Calu3 (cell line): ENCODE data around the gene GALNTL6. TPM values are rescaled to one million over a fixed set of nuclear protein-coding genes. Genes with fewer than 3 reads are reported as not detected.

Experiments used
- BruUV-seq: library from RNA; stranded (reverse); fragments of 400-500 nt; replicated peaks from 2 replicates; lab custom pipeline; 2021; lab: Mats Ljungman, UMichigan
- CTCF ChIA-PET: fragments of 300-600 bp; sonication (Branson Sonifier 250); formaldehyde crosslinking; loops from one replicate; lab custom pipeline; 2022; ENCODE audit warnings: antibody characterized with exemption; lab: Charles Lee
- DNase-seq: peaks from one replicate; pipeline ENCODE4 v3.0.0; 2022
- H3K27ac Mint-ChIP-seq: one replicate; pipeline ENCODE4 v1.8.0; 2022; ENCODE audit warnings: mixed read lengths; ENCODE audit not compliant: unreplicated experiment
- H3K27me3 Mint-ChIP-seq: one replicate; pipeline ENCODE4 v1.8.0; 2022; ENCODE audit warnings: mixed read lengths; ENCODE audit not compliant: unreplicated experiment
- H3K36me3 Mint-ChIP-seq: one replicate; pipeline ENCODE4 v1.8.0; 2022; ENCODE audit warnings: mild to moderate bottlenecking, moderate library complexity, mixed read lengths; ENCODE audit not compliant: insufficient read depth, unreplicated experiment
- H3K4me1 Mint-ChIP-seq: one replicate; pipeline ENCODE4 v1.8.0; 2022; ENCODE audit warnings: mild to moderate bottlenecking, low read depth, mixed read lengths; ENCODE audit not compliant: unreplicated experiment
- H3K4me3 Mint-ChIP-seq: one replicate; pipeline ENCODE4 v1.8.0; 2022; ENCODE audit warnings: mild to moderate bottlenecking, low read depth, moderate library complexity, mixed read lengths; ENCODE audit not compliant: unreplicated experiment
- H3K9me3 Mint-ChIP-seq: one replicate; pipeline ENCODE4 v1.8.0; 2022; ENCODE audit warnings: low read depth, mixed read lengths; ENCODE audit not compliant: unreplicated experiment
- CTCF ChIP-seq: fragments of 200-600 bp; IDR thresholded peaks from one replicate; pipeline ENCODE4 v1.8.0; 2022; ENCODE audit warnings: antibody characterized with exemption; ENCODE audit not compliant: unreplicated experiment
- intact Hi-C: fragments of 100-400 bp; cut with micrococcal nuclease; formaldehyde crosslinking; loops from one replicate; pipeline ENCODE4 v1.10.0; 2022; ENCODE audit not compliant: unreplicated experiment
- total RNA-seq: library from RNA; stranded (reverse); gene quantifications from 2 replicates; pipeline ENCODE4 v1.2.3, GENCODE V29; 2022

The GALNTL6 gene
- total RNA-seq, 1 experiment from 2014 or later = not detected

GRCh38 chr4:172142281-172142741 is 329.1 kb downstream of the GALNTL6 start:
- TF ChIP-seq CTCF = no peak
- intact Hi-C loops = no loop called here
- no peak overlapping the region for H3K4me3 Mint-ChIP-seq
- CTCF ChIA-PET = no interaction called here
- no peaks in the 10 kb centered on the region for H3K27me3 Mint-ChIP-seq
- H3K9me3 Mint-ChIP-seq = no peaks in the 10 kb centered on the region
- BruUV-seq = no TSS peak
- DNase-seq = no peak
- H3K4me1 Mint-ChIP-seq = peaks cover 9% of the 10 kb centered on the region
- H3K27ac Mint-ChIP-seq = no peak overlapping the region
- no peaks in the 10 kb centered on the region for H3K36me3 Mint-ChIP-seq

- DNase-seq = no peak
- CTCF ChIA-PET = no interaction called here
- H3K4me1 Mint-ChIP-seq = peaks cover 9% of the 10 kb centered on the region
- no peak overlapping the region for H3K4me3 Mint-ChIP-seq
- no peak overlapping the region for H3K27ac Mint-ChIP-seq
- H3K27me3 Mint-ChIP-seq = no peaks in the 10 kb centered on the region
- no peaks in the 10 kb centered on the region for H3K36me3 Mint-ChIP-seq
- no TSS peak for BruUV-seq
- TF ChIP-seq CTCF = no peak
- intact Hi-C loops = no loop called here
- no peaks in the 10 kb centered on the region for H3K9me3 Mint-ChIP-seq
Measured at GRCh38 chr4:172143605-172144314, 330.6 kb downstream of the GALNTL6 start.

DNA sequence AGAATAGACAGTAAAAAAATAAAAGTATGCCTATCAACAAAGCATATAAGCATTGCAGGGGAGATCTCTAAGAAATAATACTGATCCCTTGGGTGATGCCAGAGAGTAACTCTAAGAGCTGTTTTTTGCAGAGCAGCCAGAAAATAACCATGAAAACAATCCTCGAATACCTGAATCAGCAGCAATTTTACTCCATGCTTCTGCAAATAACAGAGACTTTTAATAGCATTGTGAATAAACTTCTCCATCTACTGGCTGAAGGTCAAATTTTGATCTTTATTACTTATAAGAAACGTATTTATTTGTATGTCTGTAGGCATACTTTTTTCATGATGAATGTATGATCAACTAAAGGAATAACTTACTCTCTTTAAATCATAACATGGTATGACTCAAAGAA is 334.5 kb downstream of the GALNTL6 start:
- no peak for TF ChIP-seq CTCF
- H3K27me3 Mint-ChIP-seq = no peaks in the 10 kb centered on the region
- H3K4me3 Mint-ChIP-seq = no peak overlapping the region
- no peak overlapping the region for H3K27ac Mint-ChIP-seq
- H3K4me1 Mint-ChIP-seq = peaks cover 9% of the 10 kb centered on the region
- CTCF ChIA-PET = no interaction called here
- no TSS peak for BruUV-seq
- H3K36me3 Mint-ChIP-seq = no peaks in the 10 kb centered on the region
- no peak for DNase-seq
- intact Hi-C loops = loop anchor here (2.0 kb wide), 1 partner anchor 301 kb away; no protein-coding TSS in a partner anchor
- no peaks in the 10 kb centered on the region for H3K9me3 Mint-ChIP-seq

DNA sequence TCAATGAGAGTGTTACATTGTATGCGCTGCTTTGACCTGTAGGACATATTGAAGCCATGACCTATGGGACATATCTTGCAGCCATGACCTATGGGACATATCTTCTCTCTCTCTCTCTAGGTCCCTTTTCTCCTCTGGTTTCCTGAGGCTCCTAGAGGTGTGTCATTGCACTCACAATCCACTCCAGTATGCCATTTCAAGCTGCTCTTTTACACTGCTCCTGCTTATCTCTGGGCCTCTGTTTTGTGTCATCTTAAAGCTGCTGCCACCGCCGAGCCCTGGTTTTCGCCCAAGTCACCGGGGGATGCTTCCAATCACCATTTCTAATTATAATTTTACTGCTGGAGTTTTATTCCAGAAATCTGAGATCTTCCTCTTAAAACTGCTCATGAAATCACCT is 336.1 kb downstream of the GALNTL6 start:
- TF ChIP-seq CTCF = no peak
- Mint-ChIP-seq H3K9me3 (no peaks in the 10 kb centered on the region), H3K36me3 (no peaks in the 10 kb centered on the region), H3K27ac (no peak overlapping the region), H3K4me3 (no peak overlapping the region), H3K27me3 (no peaks in the 10 kb centered on the region), H3K4me1 (no peaks in the 10 kb centered on the region)
- CTCF ChIA-PET = no interaction called here
- no TSS peak for BruUV-seq
- DNase-seq = no peak
- intact Hi-C loops = no loop called here
